ENCODE measurements around the gene SEC61A2. TPM values are rescaled to one million over a fixed set of nuclear protein-coding genes. Genes with fewer than 3 reads are reported as not detected.

SEC61A2 gene
- total and polyA plus RNA-seq, 2 donors (not counting 3 experiments of a cell fraction or from before 2014, with no cell fraction given) = 7.3 to 7.5 TPM

- Histone ChIP-seq H3K27me3 (ENCODE audit: control insufficient read depth in 2 of 2, insufficient read depth in 2 of 2, low read length in 2 of 2) (no peaks in the 10 kb centered on the region), H3K4me2 (ENCODE audit: insufficient read depth, low read length) (no peak overlapping the region), H4K20me1 (replicated peaks; ENCODE audit: control insufficient read depth, extremely low read depth, insufficient read depth, low read length) (no peaks in the 10 kb centered on the region), H3K9me3 (replicated peaks; ENCODE audit: control insufficient read depth, insufficient read depth, low read length) (no peaks in the 10 kb centered on the region), H3K27ac (ENCODE audit: insufficient read depth, low read depth, low read length) (no peak overlapping the region), H3K9ac (replicated peaks; ENCODE audit: extremely low read depth, insufficient read depth, low read length) (no peak overlapping the region), H3K36me3 (ENCODE audit: control insufficient read depth in 2 of 2, extremely low read depth in 1 of 2, insufficient read depth in 2 of 2, low read length in 2 of 2) (no peaks in the 10 kb centered on the region), H3K4me1 (ENCODE audit: control insufficient read depth, extremely low read depth, insufficient read depth, low read length) (peaks cover 21% of the 10 kb centered on the region), H3K79me2 (ENCODE audit: control insufficient read depth, insufficient read depth, low read length) (peaks cover 84% of the 10 kb centered on the region), H3K9me1 (replicated peaks; ENCODE audit: control insufficient read depth, extremely low read depth, insufficient read depth, low read length) (no peaks in the 10 kb centered on the region), H2AFZ (ENCODE audit: low read depth, low read length) (no peak overlapping the region), H3K4me3 (replicated peaks in 1 of 3; ENCODE audit: insufficient read depth in 1 of 3, low read depth in 1 of 3, low read length in 3 of 3) (no peak overlapping the region)
- intact Hi-C loops (cut with micrococcal nuclease) = loop anchor here (10.0 kb wide), 1 partner anchor 398 kb away; no protein-coding TSS in a partner anchor
- DNase-seq (ENCODE audit: low read depth, low spot score) = no peak
- CTCF ChIA-PET = no interaction called here
- dilution Hi-C loops (cut with MboI; ENCODE audit: extremely low pct_ligation_motif_present, low sequenced_read_pairs) = no loop called here
- no TSS peak for BruUV-seq (replicated peaks)
- no peak for TF ChIP-seq POLR2AphosphoS5 (IDR thresholded peaks at IDR 0.05; ENCODE audit: insufficient read depth, low read depth, low read length)
- no peak for TF ChIP-seq GATA2 (IDR thresholded peaks at IDR 0.05; ENCODE audit: insufficient read depth, insufficient read length, low read depth, low read length)
- TF ChIP-seq FOS (IDR thresholded peaks at IDR 0.05; ENCODE audit: borderline replicate concordance, insufficient read depth, low read length) = no peak
- TF ChIP-seq EZH2 (IDR thresholded peaks at IDR 0.05; ENCODE audit: borderline replicate concordance, low read depth, low read length, severe bottlenecking) = no peak
- TF ChIP-seq POLR2A (IDR thresholded peaks at IDR 0.05; ENCODE audit: low read depth, low read length) = no peak
- TF ChIP-seq, protein P1, sequence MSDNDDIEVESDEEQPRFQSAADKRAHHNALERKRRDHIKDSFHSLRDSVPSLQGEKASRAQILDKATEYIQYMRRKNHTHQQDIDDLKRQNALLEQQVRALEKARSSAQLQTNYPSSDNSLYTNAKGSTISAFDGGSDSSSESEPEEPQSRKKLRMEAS (IDR thresholded peaks at IDR 0.05; ENCODE audit: insufficient read depth, insufficient read length) = no peak
- TF ChIP-seq MYC (IDR thresholded peaks at IDR 0.05; ENCODE audit: low read depth, low read length) = no peak
- no peak for TF ChIP-seq CTCF (IDR thresholded peaks at IDR 0.05; ENCODE audit: extremely low read depth in 1 of 2, insufficient read depth in 1 of 2, low read depth in 1 of 2, low read length in 2 of 2)
- POLR2A ChIA-PET = no interaction called here
- FAIRE-seq = no peak
Observed at GRCh38 chr10:12193193-12193592, 63.7 kb downstream of the SEC61A2 start.

Data from endothelial cell of umbilical vein (primary cell).